WTC11 (cell line): ENCODE data around the gene KCNK7. TPM values are rescaled to one million over a fixed set of nuclear protein-coding genes. Genes with fewer than 3 reads are reported as not detected.

Experiments used
- ATAC-seq: fragments of 200-7000 bp; cut with Tn5 transposase; 2 replicates; pipeline ENCODE4 v1.10.0; 2021; ENCODE audit warnings: mild to moderate bottlenecking, moderate library complexity
- CTCF ChIA-PET: fragments of 300-600 bp; sonication (Branson Sonifier 250); formaldehyde crosslinking; loops from one replicate; lab custom pipeline; 2021; ENCODE audit warnings: antibody characterized with exemption; lab: Charles Lee
- POLR2A ChIA-PET: fragments of 350-600 bp; sonication (Branson Sonifier 250); formaldehyde crosslinking; loops from one replicate; lab custom pipeline; 2021; ENCODE audit warnings: antibody characterized with exemption; lab: Charles Lee
- DNase-seq: peaks from one replicate; pipeline ENCODE4 v3.0.0; 2021; ENCODE audit warnings: low spot score
- H3K27ac Mint-ChIP-seq: 2 replicates; pipeline ENCODE4 v1.8.0; 2021; ENCODE audit warnings: mixed read lengths
- H3K27me3 Mint-ChIP-seq: 2 replicates; pipeline ENCODE4 v1.8.0; 2021; ENCODE audit warnings: low read depth, mild to moderate bottlenecking, moderate library complexity, mixed read lengths
- H3K36me3 Mint-ChIP-seq: 2 replicates; pipeline ENCODE4 v1.8.0; 2021; ENCODE audit warnings: mixed read lengths
- H3K4me1 Mint-ChIP-seq: 2 replicates; pipeline ENCODE4 v1.8.0; 2022; ENCODE audit warnings: mixed read lengths
- H3K4me3 Mint-ChIP-seq: 2 replicates; pipeline ENCODE4 v1.8.0; 2021; ENCODE audit warnings: mild to moderate bottlenecking, moderate library complexity, mixed read lengths
- H3K9me3 Mint-ChIP-seq: 2 replicates; pipeline ENCODE4 v1.8.0; 2021; ENCODE audit warnings: mixed read lengths
- ATF1 ChIP-seq: sonication (generic); formaldehyde crosslinking; IDR thresholded peaks from 2 replicates; pipeline ENCODE4 v1.8.1; 2023; ENCODE audit warnings: mild to moderate bottlenecking, moderate library complexity, missing genetic modification reagents
- ATF3 ChIP-seq: sonication (generic); formaldehyde crosslinking; conservative IDR thresholded peaks from 2 replicates; pipeline ENCODE4 v1.8.1; 2022; ENCODE audit warnings: mild to moderate bottlenecking, missing genetic modification reagents
- E2F1 ChIP-seq: sonication (generic); formaldehyde crosslinking; IDR thresholded peaks from 2 replicates; pipeline ENCODE4 v1.8.0; 2022; ENCODE audit warnings: mild to moderate bottlenecking, missing genetic modification reagents
- ETV6 ChIP-seq: sonication (generic); formaldehyde crosslinking; IDR thresholded peaks from 2 replicates; pipeline ENCODE4 v1.8.1; 2022; ENCODE audit warnings: mild to moderate bottlenecking, missing genetic modification reagents
- FOXJ3 ChIP-seq: sonication (generic); formaldehyde crosslinking; IDR thresholded peaks from 2 replicates; pipeline ENCODE4 v1.9.0; 2021; ENCODE audit warnings: missing genetic modification reagents, mild to moderate bottlenecking, borderline replicate concordance
- GABPB1 ChIP-seq: sonication (generic); formaldehyde crosslinking; IDR thresholded peaks from 2 replicates; pipeline ENCODE4 v1.8.1; 2023; ENCODE audit warnings: mild to moderate bottlenecking, missing genetic modification reagents
- HMGA2 ChIP-seq: fragments of 250-450 bp; sonication (Bioruptor Pico); IDR thresholded peaks from 2 replicates; pipeline ENCODE4 v1.4.0; 2021; ENCODE audit warnings: mild to moderate bottlenecking, moderate library complexity
- MAX ChIP-seq: sonication (generic); formaldehyde crosslinking; IDR thresholded peaks from 2 replicates; pipeline ENCODE4 v1.8.0; 2022; ENCODE audit warnings: mild to moderate bottlenecking, missing genetic modification reagents
- MXD4 ChIP-seq: fragments of 250-450 bp; sonication (Bioruptor Pico); IDR thresholded peaks from 2 replicates; pipeline ENCODE4 v1.8.0; 2021; ENCODE audit warnings: mild to moderate bottlenecking, moderate library complexity, borderline replicate concordance
- MYBL2 ChIP-seq: sonication (generic); formaldehyde crosslinking; IDR thresholded peaks from 2 replicates; pipeline ENCODE4 v1.8.1; 2023; ENCODE audit warnings: mild to moderate bottlenecking, moderate library complexity, missing genetic modification reagents
- NFYB ChIP-seq: sonication (generic); formaldehyde crosslinking; conservative IDR thresholded peaks from 2 replicates; pipeline ENCODE4 v1.8.0; 2022; ENCODE audit warnings: low read depth, missing genetic modification reagents
- NR1H2 ChIP-seq: sonication (generic); formaldehyde crosslinking; IDR thresholded peaks from 2 replicates; pipeline ENCODE4 v1.9.0; 2021; ENCODE audit warnings: mild to moderate bottlenecking, moderate library complexity, missing genetic modification reagents
- NR3C1 ChIP-seq: sonication (generic); formaldehyde crosslinking; conservative IDR thresholded peaks from 2 replicates; pipeline ENCODE4 v1.8.1; 2023; ENCODE audit warnings: low read depth, mild to moderate bottlenecking, missing genetic modification reagents
- SP1 ChIP-seq: sonication (generic); formaldehyde crosslinking; conservative IDR thresholded peaks from 2 replicates; pipeline ENCODE4 v1.8.1; 2022; ENCODE audit warnings: missing genetic modification reagents
- USF1 ChIP-seq: sonication (generic); formaldehyde crosslinking; IDR thresholded peaks from 2 replicates; pipeline ENCODE4 v1.8.0; 2022; ENCODE audit warnings: mild to moderate bottlenecking, missing genetic modification reagents
- USF2 ChIP-seq: sonication (generic); formaldehyde crosslinking; IDR thresholded peaks from 2 replicates; pipeline ENCODE4 v1.8.1; 2023; ENCODE audit warnings: mild to moderate bottlenecking, missing genetic modification reagents, moderate library complexity
- ZBTB21 ChIP-seq: sonication (generic); formaldehyde crosslinking; IDR thresholded peaks from 2 replicates; pipeline ENCODE4 v1.8.1; 2023; ENCODE audit warnings: mild to moderate bottlenecking, missing genetic modification reagents, borderline replicate concordance
- ZNF121 ChIP-seq: sonication (generic); formaldehyde crosslinking; IDR thresholded peaks from 2 replicates; pipeline ENCODE4 v1.8.0; 2023; ENCODE audit warnings: missing genetic modification reagents
- ZNF219 ChIP-seq: sonication (generic); formaldehyde crosslinking; IDR thresholded peaks from 2 replicates; pipeline ENCODE4 v1.8.0; 2023; ENCODE audit warnings: missing genetic modification reagents, mild to moderate bottlenecking, borderline replicate concordance
- ZNF232 ChIP-seq: sonication (generic); formaldehyde crosslinking; IDR thresholded peaks from 2 replicates; pipeline ENCODE4 v1.8.0; 2022; ENCODE audit warnings: mild to moderate bottlenecking, missing genetic modification reagents
- ZNF263 ChIP-seq: sonication (generic); formaldehyde crosslinking; IDR thresholded peaks from 2 replicates; pipeline ENCODE4 v1.8.1; 2022; ENCODE audit warnings: low read depth, mild to moderate bottlenecking, moderate library complexity, missing genetic modification reagents
- total RNA-seq: library from RNA; stranded (reverse); gene quantifications from 3 replicates; pipeline ENCODE4 v1.2.3, GENCODE V29; 2021

The KCNK7 gene
- total RNA-seq, 1 experiment from 2014 or later: 1.4 TPM

GRCh38 chr11:65553301-65554001 lies 42.1 kb downstream of the KCNK7 start:
- H3K27me3 Mint-ChIP-seq: peaks cover 70% of the 10 kb centered on the region
- CTCF ChIA-PET: interaction anchor here (0.5 to 5.8 kb wide), 18 partner anchors 9 to 527 kb away, joined by 3 to 171 read pairs (median 4); partner anchors contain the start of genes EHBP1L1, FAM89B, KAT5 and SIPA1
- H3K27ac Mint-ChIP-seq: no peak overlapping the region
- peak; percentile 76 for DNase-seq
- H3K4me3 Mint-ChIP-seq: peak overlapping the region; percentile 52
- TF ChIP-seq ZNF263 (no peak), ATF1 (CRISPR knock-in tag) (no peak), ETV6 (no peak), ZNF232 (CRISPR knock-in tag) (no peak), HMGA2 (no peak), ZBTB21 (CRISPR knock-in tag) (no peak), MXD4 (CRISPR knock-in tag) (no peak), ATF3 (no peak), NR3C1 (CRISPR knock-in tag) (no peak), SP1 (peak; percentile 41; the same call in 1 of the 2 replicates), ZNF121 (CRISPR knock-in tag) (peak; percentile 77; the same call in 1 of the 2 replicates), ZNF219 (CRISPR knock-in tag) (no peak), NFYB (CRISPR knock-in tag) (no peak), E2F1 (CRISPR knock-in tag) (no peak), NR1H2 (CRISPR knock-in tag) (no peak), MAX (CRISPR knock-in tag) (0 out of 2 replicates have a peak, but pooled peaks have one; percentile 26), FOXJ3 (no peak)
- TF ChIP-seq, all 79 proteins: peak for 3
- peak; percentile 48 for ATAC-seq
- H3K36me3 Mint-ChIP-seq: no peaks in the 10 kb centered on the region
- peaks cover 47% of the 10 kb centered on the region for H3K4me1 Mint-ChIP-seq
- POLR2A ChIA-PET: interaction anchor here (1.1 to 1.5 kb wide), 3 partner anchors 13 to 54 kb away, joined by 3 to 4 read pairs (median 3); partner anchors contain the start of gene MALAT1
- no peaks in the 10 kb centered on the region for H3K9me3 Mint-ChIP-seq

GRCh38 chr11:65552388-65552951 lies 43.1 kb downstream of the KCNK7 start:
- Mint-ChIP-seq H3K36me3 (no peaks in the 10 kb centered on the region), H3K27me3 (peaks cover 79% of the 10 kb centered on the region), H3K27ac (no peak overlapping the region), H3K9me3 (no peaks in the 10 kb centered on the region), H3K4me3 (peak overlapping the region; percentile 7; the same call in 1 of the 2 replicates), H3K4me1 (peaks cover 47% of the 10 kb centered on the region)
- TF ChIP-seq MYBL2 (no peak), GABPB1 (CRISPR knock-in tag) (no peak), USF2 (CRISPR knock-in tag) (peak; percentile 72), USF1 (peak; percentile 71; the same call in 1 of the 2 replicates)
- ChIA-PET CTCF (interaction anchor here (0.5 to 5.8 kb wide), 30 partner anchors 10 to 519 kb away, joined by 3 to 171 read pairs (median 4); partner anchors contain the start of genes CCDC85B, CDC42EP2, EHBP1L1 and FAM89B), POLR2A (interaction anchor here (0.5 to 2.1 kb wide), 8 partner anchors 9 to 1512 kb away, joined by 3 to 7 read pairs (median 4); partner anchors contain the start of genes MALAT1 and ZNRD2)
- ATAC-seq (no peak), DNase-seq (no peak)
